Measurements from ENCODE around the gene TNS3.

Gene TNS3

DNA sequence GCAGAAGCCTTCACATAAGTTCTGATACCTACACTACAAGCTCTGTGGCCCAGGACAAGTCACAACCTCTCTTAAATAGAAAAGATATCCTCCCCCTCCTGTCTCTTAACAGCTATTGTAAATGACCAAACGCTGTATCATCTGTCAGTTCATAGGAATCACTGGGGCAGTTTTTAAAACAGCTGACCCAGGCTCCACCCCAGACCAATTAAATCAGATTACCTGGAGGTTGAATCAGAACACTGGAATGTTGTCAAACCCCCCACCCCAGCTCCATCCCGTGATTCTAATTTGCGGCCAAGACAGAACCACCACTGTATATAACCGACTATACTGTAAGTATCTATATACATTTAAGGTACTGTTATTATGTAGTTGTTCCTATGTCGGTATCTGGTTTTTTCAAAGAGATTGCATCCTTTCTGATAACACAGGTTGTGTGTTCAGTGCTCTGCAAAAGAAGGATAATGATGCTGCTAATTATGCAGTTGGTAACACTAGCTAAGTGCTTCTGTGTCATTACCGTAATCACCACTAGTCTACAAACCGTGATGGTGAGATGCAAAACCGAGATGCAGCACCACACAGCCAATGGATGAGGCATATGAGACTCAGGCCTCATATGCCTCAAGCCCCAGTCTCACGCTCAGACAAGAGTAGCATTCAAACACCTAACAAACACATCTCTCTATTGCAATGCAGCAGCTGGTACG lies 47.4 kb downstream of the TNS3 start:
- Histone ChIP-seq H3K4me3 (ENCODE audit: low read length) (no peak overlapping the region), H3K4me2 (ENCODE audit: low read length) (no peak overlapping the region), H3K27me3 (ENCODE audit: control insufficient read depth, insufficient read depth, low read length) (no peaks in the 10 kb centered on the region), H3K9me3 (replicated peaks; ENCODE audit: low read length) (no peaks in the 10 kb centered on the region), H3K4me1 (ENCODE audit: control insufficient read depth, insufficient read depth, low read length) (peaks cover 17% of the 10 kb centered on the region), H3K36me3 (ENCODE audit: insufficient read depth, low read length) (peaks cover under 1% of the 10 kb centered on the region), H3K9ac (ENCODE audit: low read depth, low read length) (no peak overlapping the region)

DNA sequence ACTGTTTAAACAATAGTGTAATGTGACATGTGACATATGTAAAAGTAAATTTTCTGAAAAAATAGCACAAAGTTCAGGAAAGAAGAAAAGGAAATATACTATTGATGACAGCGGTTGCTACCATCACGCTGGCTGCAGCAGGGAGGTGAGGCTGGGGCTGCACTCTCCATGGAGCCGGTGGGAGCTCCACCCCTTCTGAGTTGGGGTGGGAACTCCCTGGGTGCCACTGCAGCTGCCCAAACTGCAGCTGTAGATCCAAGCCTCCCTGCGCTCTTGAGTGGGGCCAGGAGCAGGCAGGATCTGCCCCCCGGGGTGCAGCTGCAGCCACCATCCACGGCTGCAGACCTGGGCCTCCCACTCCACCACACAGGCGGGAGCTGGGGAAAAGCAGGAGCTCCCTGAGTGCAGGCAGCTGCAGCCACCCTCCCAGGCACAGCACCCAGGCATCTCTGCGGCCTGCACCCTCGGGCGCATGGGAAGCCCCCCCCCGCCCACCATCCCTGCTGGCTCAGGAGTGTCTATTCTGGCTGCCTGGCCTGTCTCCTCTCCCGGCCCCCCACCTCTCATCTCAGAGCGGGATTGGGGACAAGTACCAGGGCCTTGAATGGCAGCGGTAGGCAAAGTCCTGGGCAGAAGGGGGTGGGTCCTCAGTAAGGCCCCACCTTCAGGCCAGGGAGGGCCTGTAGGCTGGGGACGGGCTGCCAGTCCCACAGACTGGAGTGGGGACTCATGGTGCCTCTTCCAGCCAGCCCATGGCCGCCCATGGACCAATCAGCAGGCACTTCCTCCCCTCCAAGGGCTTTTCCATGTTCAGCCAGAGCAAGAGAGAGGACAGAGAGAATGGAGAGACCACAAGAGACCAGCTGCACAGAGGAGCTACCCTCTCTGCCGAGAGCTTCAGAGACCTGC lies 50.1 kb downstream of the TNS3 start:
- H3K27me3 ChIP-seq (ENCODE audit: control insufficient read depth, insufficient read depth, low read length): no peaks in the 10 kb centered on the region
- peaks cover 20% of the 10 kb centered on the region for H3K36me3 ChIP-seq (ENCODE audit: insufficient read depth, low read length)
- no peak overlapping the region for H3K4me2 ChIP-seq (ENCODE audit: low read length)

DNA sequence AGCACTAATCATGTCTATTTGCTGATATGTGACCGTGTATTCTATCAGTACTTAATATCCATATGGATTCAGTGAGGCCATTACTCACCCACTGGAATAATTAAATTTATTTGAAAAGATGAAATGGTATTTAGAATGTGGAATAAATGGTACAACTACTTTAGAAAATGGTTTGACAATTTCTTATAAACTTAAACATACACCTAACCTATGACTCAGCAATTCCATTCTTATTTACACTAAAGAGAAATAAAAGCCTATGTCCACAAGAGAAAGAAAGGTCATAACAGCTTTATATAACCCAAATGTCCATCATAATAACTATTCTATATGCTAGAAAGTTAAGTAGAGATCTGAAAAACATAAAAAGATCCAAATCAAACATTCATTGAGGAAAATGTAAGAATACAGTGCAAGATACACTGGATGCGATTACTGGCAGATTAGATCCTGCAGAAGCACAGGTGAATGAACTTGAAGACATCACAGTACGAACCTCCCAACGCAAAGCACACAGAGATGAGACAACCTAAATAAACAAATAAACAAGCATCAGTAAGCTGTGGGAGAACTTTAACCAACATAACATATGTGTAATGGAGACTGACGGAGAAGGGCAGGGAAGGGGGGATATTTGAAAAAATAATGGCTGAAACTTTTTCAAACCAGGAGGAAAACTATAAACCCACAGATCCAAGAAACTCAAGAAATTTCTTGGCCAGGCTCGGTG lies 51.9 kb downstream of the TNS3 start:
- Histone ChIP-seq H3K9ac (ENCODE audit: low read depth, low read length) (no peak overlapping the region), H3K9me3 (replicated peaks; ENCODE audit: low read length) (no peaks in the 10 kb centered on the region), H3K4me2 (ENCODE audit: low read length) (no peak overlapping the region), H3K4me1 (ENCODE audit: control insufficient read depth, insufficient read depth, low read length) (no peaks in the 10 kb centered on the region), H3K4me3 (ENCODE audit: low read length) (no peak overlapping the region), H3K27me3 (ENCODE audit: control insufficient read depth, insufficient read depth, low read length) (no peaks in the 10 kb centered on the region), H3K36me3 (ENCODE audit: insufficient read depth, low read length) (peaks cover 36% of the 10 kb centered on the region)

More for the DNA sequence above, 50.1 kb downstream of the TNS3 start:
- H3K4me1 ChIP-seq (ENCODE audit: control insufficient read depth, insufficient read depth, low read length): peaks cover 5% of the 10 kb centered on the region
- no peaks in the 10 kb centered on the region for H3K9me3 ChIP-seq (replicated peaks; ENCODE audit: low read length)
- no peak overlapping the region for H3K9ac ChIP-seq (ENCODE audit: low read depth, low read length)
- no peak overlapping the region for H3K4me3 ChIP-seq (ENCODE audit: low read length)

DNA sequence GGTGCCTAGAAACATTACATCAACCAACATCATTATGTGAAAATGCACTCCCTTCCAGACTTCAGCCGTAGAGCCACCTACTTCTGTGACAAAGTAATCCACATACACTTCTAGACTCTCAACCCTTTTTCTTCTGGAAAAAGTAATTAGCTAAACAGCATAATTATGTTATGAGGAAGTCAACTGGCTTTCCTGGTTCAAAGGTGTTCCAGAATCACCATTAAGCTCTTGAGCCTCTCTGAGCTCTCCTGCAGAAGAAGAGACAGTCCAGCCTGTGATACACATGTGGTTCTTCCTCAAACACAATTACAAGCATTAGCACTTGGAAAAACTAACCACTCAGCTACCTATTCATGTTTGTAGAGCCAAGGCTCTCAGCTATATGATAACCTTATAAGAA lies 52.5 kb downstream of the TNS3 start:
- Histone ChIP-seq H3K9me3 (replicated peaks; ENCODE audit: low read length) (no peaks in the 10 kb centered on the region), H3K4me1 (ENCODE audit: control insufficient read depth, insufficient read depth, low read length) (no peaks in the 10 kb centered on the region), H3K4me3 (ENCODE audit: low read length) (no peak overlapping the region), H3K9ac (ENCODE audit: low read depth, low read length) (no peak overlapping the region), H3K36me3 (ENCODE audit: insufficient read depth, low read length) (peaks cover 36% of the 10 kb centered on the region), H3K27me3 (ENCODE audit: control insufficient read depth, insufficient read depth, low read length) (no peaks in the 10 kb centered on the region), H3K4me2 (ENCODE audit: low read length) (no peak overlapping the region)

DNA sequence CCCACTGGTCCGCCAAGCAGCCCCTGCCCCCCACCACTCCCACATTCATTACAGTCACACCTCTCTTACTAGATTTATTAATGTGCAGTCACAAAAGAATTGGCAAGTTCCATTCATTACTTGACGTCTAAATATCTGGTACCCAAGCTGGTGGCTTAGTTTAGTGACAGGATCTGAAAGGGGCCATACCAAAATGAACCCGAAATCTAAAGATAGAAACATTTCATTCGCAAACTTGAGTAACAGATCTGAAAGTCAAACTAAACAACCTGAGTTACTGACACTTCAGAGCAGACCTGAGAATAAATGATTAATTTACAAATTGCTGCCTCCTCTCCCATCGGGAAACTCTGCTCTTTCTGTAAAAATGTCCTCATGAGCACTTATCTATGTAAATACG lies 53.4 kb downstream of the TNS3 start:
- H3K9ac ChIP-seq (ENCODE audit: low read depth, low read length): no peak overlapping the region
- peaks cover 43% of the 10 kb centered on the region for H3K36me3 ChIP-seq (ENCODE audit: insufficient read depth, low read length)
- no peaks in the 10 kb centered on the region for H3K9me3 ChIP-seq (replicated peaks; ENCODE audit: low read length)
- H3K27me3 ChIP-seq (ENCODE audit: control insufficient read depth, insufficient read depth, low read length): no peaks in the 10 kb centered on the region
- H3K4me1 ChIP-seq (ENCODE audit: control insufficient read depth, insufficient read depth, low read length): no peaks in the 10 kb centered on the region
- H3K4me2 ChIP-seq (ENCODE audit: low read length): no peak overlapping the region
- no peak overlapping the region for H3K4me3 ChIP-seq (ENCODE audit: low read length)

DNA sequence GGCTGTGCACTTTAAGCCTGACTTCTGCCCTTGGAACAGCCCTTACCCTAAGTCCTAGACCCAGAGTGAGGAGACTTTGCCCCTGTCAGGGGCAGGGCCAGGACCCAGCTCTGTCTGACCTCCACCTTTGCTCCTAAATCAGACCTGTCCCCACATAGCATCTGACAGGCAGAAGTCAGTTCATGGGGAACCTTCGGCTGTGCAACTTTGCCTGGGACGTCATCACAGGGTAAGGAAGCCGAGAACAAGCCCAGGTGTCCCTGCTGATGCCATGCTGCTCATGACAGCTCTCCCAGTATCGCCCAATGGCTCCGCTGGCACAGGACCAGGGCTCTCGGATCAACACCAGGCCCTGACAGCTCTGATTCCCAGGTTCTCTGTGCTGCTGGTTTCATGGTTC lies 55.4 kb downstream of the TNS3 start:
- Histone ChIP-seq H3K4me3 (ENCODE audit: low read length) (no peak overlapping the region), H3K4me1 (ENCODE audit: control insufficient read depth, insufficient read depth, low read length) (peaks cover 2% of the 10 kb centered on the region), H3K36me3 (ENCODE audit: insufficient read depth, low read length) (peaks cover 53% of the 10 kb centered on the region), H3K9ac (ENCODE audit: low read depth, low read length) (no peak overlapping the region), H3K27me3 (ENCODE audit: control insufficient read depth, insufficient read depth, low read length) (no peaks in the 10 kb centered on the region), H3K4me2 (ENCODE audit: low read length) (no peak overlapping the region), H3K9me3 (replicated peaks; ENCODE audit: low read length) (no peaks in the 10 kb centered on the region)

DNA sequence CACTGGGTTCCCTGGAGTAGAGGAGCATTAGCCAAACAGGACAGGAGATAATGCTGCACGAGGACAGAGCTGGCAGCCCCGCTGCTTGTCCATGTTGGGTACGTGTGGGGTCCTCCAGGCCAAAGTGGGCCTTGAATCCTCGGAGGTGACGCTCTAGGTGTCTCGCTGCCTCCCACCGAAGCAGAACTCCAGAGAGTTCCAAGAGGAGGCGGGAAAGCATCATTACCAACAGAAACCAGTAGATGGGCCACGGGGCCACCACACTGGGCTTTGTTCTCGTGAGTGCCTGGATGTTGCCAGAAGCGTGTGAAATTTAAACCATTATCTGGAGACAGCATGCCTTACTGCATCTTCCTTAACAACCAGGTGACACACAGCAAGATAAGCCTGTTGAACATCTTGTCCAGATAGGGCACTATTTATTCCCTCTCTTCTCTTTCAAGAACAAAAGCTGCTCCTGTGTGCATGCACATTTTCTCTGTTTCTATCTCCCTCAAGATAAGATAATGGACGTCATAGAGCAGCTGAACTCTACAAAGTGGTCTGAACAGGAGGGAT lies 56.8 kb downstream of the TNS3 start:
- H3K9ac ChIP-seq (ENCODE audit: low read depth, low read length): no peak overlapping the region
- H3K4me1 ChIP-seq (ENCODE audit: control insufficient read depth, insufficient read depth, low read length): peaks cover 15% of the 10 kb centered on the region
- no peak overlapping the region for H3K4me3 ChIP-seq (ENCODE audit: low read length)
- H3K9me3 ChIP-seq (replicated peaks; ENCODE audit: low read length): no peaks in the 10 kb centered on the region
- H3K4me2 ChIP-seq (ENCODE audit: low read length): no peak overlapping the region
- H3K36me3 ChIP-seq (ENCODE audit: insufficient read depth, low read length): peaks cover 59% of the 10 kb centered on the region
- H3K27me3 ChIP-seq (ENCODE audit: control insufficient read depth, insufficient read depth, low read length): no peaks in the 10 kb centered on the region

DNA sequence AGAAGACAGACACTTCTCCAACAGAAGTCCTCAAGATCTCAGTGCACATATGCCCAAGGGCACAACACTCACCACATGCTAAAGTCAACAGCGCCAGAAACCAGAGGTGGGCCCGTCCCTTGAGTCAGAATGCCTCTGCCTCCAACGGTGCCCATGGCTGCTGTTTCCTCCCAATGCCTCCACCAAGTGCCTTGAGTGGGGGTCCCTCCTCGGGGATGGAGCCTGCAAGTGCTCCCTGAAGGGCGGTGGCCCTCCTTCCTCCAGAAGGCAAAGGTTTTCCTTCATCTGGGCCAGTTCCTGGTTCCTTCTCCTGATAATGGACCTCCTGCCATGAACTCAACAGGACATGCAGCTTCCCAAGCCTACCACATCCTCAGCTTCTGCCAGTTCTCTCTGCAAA lies 58.5 kb downstream of the TNS3 start:
- Histone ChIP-seq H3K4me1 (ENCODE audit: control insufficient read depth, insufficient read depth, low read length) (peaks cover 31% of the 10 kb centered on the region), H3K36me3 (ENCODE audit: insufficient read depth, low read length) (peaks cover 58% of the 10 kb centered on the region), H3K9ac (ENCODE audit: low read depth, low read length) (no peak overlapping the region)

DNA sequence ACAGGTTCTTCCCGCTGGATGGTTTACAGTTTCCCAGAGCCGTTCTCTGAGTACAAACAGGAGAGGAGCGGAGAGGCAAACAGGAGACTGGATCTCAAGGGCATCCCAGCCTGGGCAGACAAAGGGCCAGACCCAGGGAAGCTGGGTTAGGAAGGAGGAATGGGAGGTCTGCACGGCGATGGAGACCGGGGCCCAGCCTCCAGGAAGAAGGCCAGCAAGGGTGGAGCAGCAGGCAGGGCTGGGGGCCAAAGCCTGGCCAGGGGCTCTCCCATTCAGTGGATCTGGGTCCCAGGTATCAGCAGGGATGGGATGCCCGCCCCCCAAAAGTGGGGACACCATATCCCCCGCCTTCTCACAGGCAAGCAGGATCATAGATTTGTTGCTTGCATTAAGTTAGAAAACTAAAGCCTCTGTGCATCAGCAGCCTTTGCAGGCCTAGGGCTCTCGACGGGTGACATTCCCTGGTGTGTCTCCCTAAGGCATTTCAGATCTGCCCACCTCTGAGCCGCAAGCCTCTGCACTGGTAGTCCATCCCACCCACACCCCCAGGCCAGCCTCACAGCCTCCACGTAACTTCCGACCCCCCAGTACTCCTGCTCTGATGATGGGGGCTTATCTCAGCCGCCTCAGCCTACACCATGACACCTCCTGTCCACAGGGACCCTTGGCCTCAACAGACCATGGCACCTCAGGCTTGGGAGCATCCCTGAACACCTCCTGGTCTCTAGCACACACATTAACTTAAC lies 59.9 kb downstream of the TNS3 start:
- Histone ChIP-seq H3K9me3 (replicated peaks; ENCODE audit: low read length) (no peaks in the 10 kb centered on the region), H3K4me2 (ENCODE audit: low read length) (no peak overlapping the region), H3K4me1 (ENCODE audit: control insufficient read depth, insufficient read depth, low read length) (peaks cover 34% of the 10 kb centered on the region), H3K36me3 (ENCODE audit: insufficient read depth, low read length) (peaks cover 56% of the 10 kb centered on the region), H3K4me3 (ENCODE audit: low read length) (no peak overlapping the region), H3K27me3 (ENCODE audit: control insufficient read depth, insufficient read depth, low read length) (no peaks in the 10 kb centered on the region), H3K9ac (ENCODE audit: low read depth, low read length) (no peak overlapping the region)

More for the DNA sequence above, 58.5 kb downstream of the TNS3 start:
- H3K27me3 ChIP-seq (ENCODE audit: control insufficient read depth, insufficient read depth, low read length): no peaks in the 10 kb centered on the region
- H3K4me3 ChIP-seq (ENCODE audit: low read length): no peak overlapping the region
- no peak overlapping the region for H3K4me2 ChIP-seq (ENCODE audit: low read length)
- H3K9me3 ChIP-seq (replicated peaks; ENCODE audit: low read length): no peaks in the 10 kb centered on the region

DNA sequence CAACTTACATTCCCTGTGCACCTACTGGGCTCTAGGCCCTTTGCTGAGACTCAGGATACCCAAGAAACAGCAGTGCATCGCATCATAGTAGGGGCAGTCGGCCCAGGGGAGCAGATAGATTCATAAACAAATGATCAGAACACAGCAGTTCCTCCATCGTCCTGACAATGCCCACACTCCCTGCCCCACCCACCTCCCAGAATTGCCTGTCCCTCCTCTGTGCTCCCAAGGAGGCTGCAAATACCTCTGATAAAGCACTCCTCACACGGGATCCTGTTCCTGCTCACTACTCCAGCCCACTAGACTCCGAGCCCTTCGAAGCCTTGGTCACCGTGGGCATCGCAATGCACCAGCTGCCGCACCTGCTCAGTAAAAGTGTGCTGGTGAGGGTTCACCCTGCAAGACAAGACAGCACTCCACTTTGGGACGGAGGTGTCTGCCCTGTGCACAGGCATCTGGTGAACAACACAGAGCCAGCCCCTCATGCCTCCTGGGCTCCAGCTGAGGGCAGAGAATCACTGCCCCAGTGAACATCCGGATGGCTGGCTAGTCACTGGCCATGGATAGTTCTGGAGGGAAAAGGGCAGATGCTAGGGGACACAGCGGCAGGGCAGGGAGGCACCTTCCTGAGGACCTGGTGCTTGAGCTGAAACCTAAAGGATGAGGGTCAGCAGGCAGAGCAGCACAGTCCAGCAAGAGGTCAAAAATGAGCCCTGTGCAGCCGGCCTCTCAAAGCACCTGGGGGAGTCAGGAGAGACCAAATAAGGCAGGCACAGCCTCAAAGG lies 60.7 kb downstream of the TNS3 start:
- Histone ChIP-seq H3K27me3 (ENCODE audit: control insufficient read depth, insufficient read depth, low read length) (no peaks in the 10 kb centered on the region), H3K9me3 (replicated peaks; ENCODE audit: low read length) (no peaks in the 10 kb centered on the region), H3K4me3 (ENCODE audit: low read length) (no peak overlapping the region), H3K9ac (ENCODE audit: low read depth, low read length) (peak overlapping the region; percentile 62), H3K36me3 (ENCODE audit: insufficient read depth, low read length) (peaks cover 51% of the 10 kb centered on the region), H3K4me1 (ENCODE audit: control insufficient read depth, insufficient read depth, low read length) (peaks cover 34% of the 10 kb centered on the region), H3K4me2 (ENCODE audit: low read length) (no peak overlapping the region)

Measured in skeletal muscle satellite cell (primary cell).